ENCODE results near the gene CLTB. TPM values are rescaled to one million over a fixed set of nuclear protein-coding genes. Genes with fewer than 3 reads are reported as not detected.

The CLTB gene
- total and polyA plus RNA-seq, 2 of the 4 experiments (the other 2 are of a cell fraction): 87.6 to 99.9 TPM

DNA sequence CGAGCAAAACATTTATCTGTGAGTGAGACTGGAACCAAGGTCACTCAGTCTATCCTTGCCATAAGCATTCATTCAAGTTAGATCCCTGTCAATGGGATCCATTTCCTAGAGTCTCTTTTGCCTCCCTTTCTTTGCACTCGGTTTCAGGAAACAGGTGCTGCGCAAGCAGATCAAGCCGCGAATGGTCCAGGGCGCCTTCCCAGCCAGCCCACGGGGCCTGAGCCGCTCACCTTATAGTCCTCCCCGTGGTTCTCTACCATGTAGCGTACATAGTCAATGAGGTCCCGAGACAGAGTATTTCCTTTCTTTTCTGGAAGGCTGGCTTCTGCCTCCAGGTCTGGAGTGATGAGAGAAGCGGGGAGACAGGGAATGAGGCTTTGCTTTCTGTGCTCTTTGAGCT lies 31.3 kb downstream of the CLTB start:
- intact Hi-C loops (cut with micrococcal nuclease): no loop called here
- no TSS peak for BruUV-seq (replicated peaks)

More for the DNA sequence above, 31.3 kb downstream of the CLTB start:
- Histone ChIP-seq H3K14ac (replicated peaks; ENCODE audit: low read depth, low read length) (no peak overlapping the region), H2AK9ac (replicated peaks; ENCODE audit: low read depth, low read length, poor library complexity) (no peak overlapping the region), H3K9ac (ENCODE audit: low read depth, low read length) (no peak overlapping the region), H3K23ac (ENCODE audit: low read depth, low read length) (no peak overlapping the region), H3K9me1 (ENCODE audit: insufficient read depth, low read length) (no peaks in the 10 kb centered on the region; the same call in 1 of the 2 replicates), H3K4me2 (ENCODE audit: low read depth, low read length) (no peak overlapping the region), H3K4me1 (ENCODE audit: control insufficient read depth, insufficient read depth, low read length) (no peaks in the 10 kb centered on the region), H3K18ac (ENCODE audit: low read depth, low read length) (no peak overlapping the region), H4K91ac (ENCODE audit: insufficient read depth, low read depth, low read length) (no peak overlapping the region), H2BK120ac (ENCODE audit: low read depth, low read length) (no peak overlapping the region), H3K36me3 (ENCODE audit: control insufficient read depth, insufficient read depth, low read length) (peaks cover 38% of the 10 kb centered on the region), H3K27me3 (ENCODE audit: control insufficient read depth, insufficient read depth, low read length) (no peaks in the 10 kb centered on the region), H3K79me1 (ENCODE audit: low read depth in 1 of 2, low read length in 2 of 2) (peaks cover 13 to 38% of the 10 kb centered on the region in 2 experiments; a peak in 3 of 4 replicates), H2BK15ac (ENCODE audit: low read depth, low read length) (no peak overlapping the region), H3K56ac (ENCODE audit: extremely low read depth, insufficient read depth, low read length) (no peak overlapping the region), H4K8ac (ENCODE audit: low read depth in 2 of 2, low read length in 2 of 2) (no peak overlapping the region), H4K5ac (ENCODE audit: low read depth, low read length) (no peak overlapping the region), H3K4ac (ENCODE audit: low read depth, low read length) (no peak overlapping the region), H3K9me3 (ENCODE audit: control insufficient read depth, insufficient read depth, low read length) (no peaks in the 10 kb centered on the region), H2BK5ac (ENCODE audit: low read depth, low read length, poor library complexity, severe bottlenecking) (no peak overlapping the region), H2AFZ (replicated peaks; ENCODE audit: low read length, poor library complexity) (no peak overlapping the region), H3K4me3 (ENCODE audit: insufficient read depth, low read depth, low read length) (no peak overlapping the region), H2AK5ac (ENCODE audit: low read depth, low read length) (no peak overlapping the region), H3K27ac (ENCODE audit: insufficient read depth, low read length) (no peak overlapping the region), H2BK20ac (ENCODE audit: low read depth, low read length) (no peak overlapping the region), H4K20me1 (ENCODE audit: insufficient read depth, low read length) (peaks cover 3% of the 10 kb centered on the region; the same call in 1 of the 2 replicates)
- CTCF ChIA-PET: no interaction called here
- ATAC-seq (ENCODE audit: low read depth) (no peak), DNase-seq (no peak)
- WGBS, 2 experiments (ENCODE audit: extremely low coverage in 2 of 2, insufficient read length in 1 of 2): 96% methylated on average over 5 of the region's 12 CpGs; no CpG with 5 or more reads in 1 of the 2 experiments
- POLR2A ChIA-PET (ENCODE audit: unreplicated experiment): no interaction called here
- no peak for TF ChIP-seq RFX5 (IDR thresholded peaks at IDR 0.05; ENCODE audit: low read depth, low read length)
- TF ChIP-seq POLR2A (IDR thresholded peaks at IDR 0.05; ENCODE audit: low read depth, low read length): no peak
- no peak for TF ChIP-seq CEBPB (IDR thresholded peaks at IDR 0.05; ENCODE audit: low read depth, low read length)
- dilution Hi-C loops (cut with HindIII; ENCODE audit: low sequenced_read_pairs, unreplicated experiment) (no loop called here), in situ Hi-C loops (cut with MboI; ENCODE audit: low sequenced_read_pairs) (no loop called here)

Data from IMR-90 (cell line).